B cell (primary cell): ENCODE results near the gene BCL2.

ENCODE experiments used
- CTCF ChIP-seq: fragments of 200-600 bp; IDR thresholded peaks from one replicate; pipeline ENCODE4 v1.8.0; 2022; ENCODE audit warnings: antibody characterized with exemption, mild to moderate bottlenecking
- EZH2 ChIP-seq: IDR thresholded peaks from 2 replicates; pipeline ENCODE4 v1.6.1; 2012; ENCODE audit warnings: borderline replicate concordance, low read depth, mild to moderate bottlenecking, moderate library complexity, low read length; ENCODE audit not compliant: insufficient read depth, poor library complexity, severe bottlenecking

GRCh38 chr18:63284827-63285733 lies 34.5 kb downstream of the BCL2 start:
- no peak for TF ChIP-seq CTCF
- TF ChIP-seq EZH2, result no peak
